ENCODE data around the gene MYO1A.

MYO1A gene

DNA sequence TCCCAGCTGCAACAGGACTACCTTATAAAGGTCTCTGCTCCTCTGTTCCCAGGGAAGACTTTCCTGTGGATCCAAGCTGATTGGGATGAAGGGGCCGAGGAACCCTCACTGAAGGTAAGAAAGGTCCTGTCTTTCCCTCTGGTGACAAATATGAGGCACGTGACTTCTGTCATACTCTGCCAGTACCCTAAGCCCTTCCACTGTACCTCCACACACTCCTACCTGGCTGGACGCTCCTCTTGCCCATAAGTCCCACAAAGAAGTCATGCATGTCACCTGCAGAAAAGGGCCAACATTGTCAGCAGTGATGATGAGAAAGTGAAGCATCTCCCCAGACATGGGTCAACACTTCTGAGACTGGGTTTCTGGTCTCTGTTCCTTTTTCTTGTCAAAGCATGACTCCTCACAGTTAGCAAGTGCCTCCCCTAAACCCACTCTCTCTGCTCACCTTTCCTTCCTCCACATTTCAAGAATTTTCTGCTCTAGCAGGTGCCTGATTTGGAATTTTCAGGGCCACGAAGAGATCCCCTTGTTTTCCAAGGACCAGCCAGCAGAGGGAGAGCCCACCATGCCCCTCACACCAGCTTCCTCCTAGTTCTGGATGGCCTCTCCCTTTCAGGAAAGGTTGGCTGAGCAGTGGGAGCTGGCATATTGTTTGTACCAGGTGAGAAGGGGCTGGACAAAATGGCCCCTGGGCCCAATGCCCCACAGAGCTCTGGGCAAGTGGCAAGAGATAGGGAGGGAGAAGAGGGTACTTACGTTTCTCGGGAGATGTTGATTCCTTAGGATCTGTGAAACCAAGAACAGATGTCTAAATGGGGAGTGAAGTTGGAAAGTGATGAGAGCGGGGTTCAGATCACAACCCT, 37.1 kb downstream of the MYO1A start:
- no peak for DNase-seq

DNA sequence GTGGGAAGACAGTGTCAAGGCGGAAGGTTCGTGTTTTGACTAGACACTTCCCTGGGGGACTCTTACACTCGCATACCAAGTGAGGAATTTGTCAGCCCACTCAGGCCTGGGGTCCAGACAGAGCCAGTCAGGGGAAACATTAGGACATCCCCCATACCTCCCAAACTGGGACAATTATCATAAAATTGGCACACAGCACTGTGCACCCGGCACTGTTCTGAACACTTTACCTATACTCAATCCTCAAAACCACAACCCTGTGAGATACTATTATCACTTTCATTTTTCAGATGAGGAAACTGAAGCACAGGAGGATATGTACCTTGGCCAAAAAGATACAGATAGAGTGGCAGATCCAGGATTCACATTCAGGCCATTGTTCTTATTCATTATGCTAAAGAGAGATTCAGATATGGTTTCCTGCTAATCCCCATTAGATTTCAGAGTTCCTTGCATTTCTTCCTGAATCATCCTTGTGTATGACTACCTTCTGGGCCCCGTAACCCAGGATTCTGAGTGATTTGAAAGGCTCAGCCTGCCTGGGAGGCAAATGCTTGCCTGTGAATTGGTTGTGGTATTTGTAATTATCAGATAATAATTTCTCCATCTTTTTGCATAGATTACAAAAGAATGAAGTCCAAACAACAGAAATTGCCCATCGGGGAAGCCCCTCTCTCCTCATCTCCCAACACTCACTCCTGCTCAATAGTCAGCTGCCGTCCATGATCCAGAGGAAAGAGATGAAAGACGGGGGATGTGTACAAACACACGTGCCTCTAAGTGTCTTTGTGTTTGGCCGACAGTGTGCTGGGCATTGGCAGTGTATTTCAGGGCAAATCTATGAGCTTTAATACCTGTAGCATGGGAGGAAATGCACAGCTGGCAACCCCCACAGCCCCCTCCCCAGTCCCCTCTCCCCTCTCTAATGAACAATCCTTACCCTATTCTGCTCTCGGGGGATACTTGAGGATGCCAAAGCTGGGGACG, 38.2 kb downstream of the MYO1A start:
- no peak for DNase-seq

DNA sequence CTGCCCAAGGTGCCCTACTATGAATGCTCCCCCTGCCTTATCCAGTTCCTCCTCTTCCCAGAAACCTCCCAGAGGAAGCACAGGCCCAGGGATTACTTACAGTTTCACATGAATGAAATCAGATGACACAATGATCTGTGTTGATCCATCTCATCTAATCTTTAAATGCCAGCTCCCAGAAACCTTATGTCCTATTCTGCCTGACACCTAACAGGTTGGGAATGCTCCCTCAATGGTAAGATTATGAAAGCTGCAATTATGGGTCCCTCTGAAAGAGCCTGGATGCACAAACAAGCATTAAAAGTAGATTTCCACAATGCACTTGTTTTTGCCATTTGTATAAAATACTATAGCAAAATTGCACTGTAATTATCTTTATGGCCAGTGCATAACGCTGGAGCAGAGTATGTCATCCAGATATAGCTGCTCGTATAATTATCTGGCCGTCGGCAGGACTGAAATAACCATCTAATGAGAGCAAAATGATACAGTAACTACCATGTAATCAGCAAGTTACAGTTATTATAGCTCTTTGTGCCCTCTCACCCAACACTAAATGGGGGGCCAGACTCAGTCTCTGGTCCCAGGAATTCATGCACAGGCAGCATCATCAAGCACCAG, 39.2 kb downstream of the MYO1A start:
- DNase-seq = no peak

DNA sequence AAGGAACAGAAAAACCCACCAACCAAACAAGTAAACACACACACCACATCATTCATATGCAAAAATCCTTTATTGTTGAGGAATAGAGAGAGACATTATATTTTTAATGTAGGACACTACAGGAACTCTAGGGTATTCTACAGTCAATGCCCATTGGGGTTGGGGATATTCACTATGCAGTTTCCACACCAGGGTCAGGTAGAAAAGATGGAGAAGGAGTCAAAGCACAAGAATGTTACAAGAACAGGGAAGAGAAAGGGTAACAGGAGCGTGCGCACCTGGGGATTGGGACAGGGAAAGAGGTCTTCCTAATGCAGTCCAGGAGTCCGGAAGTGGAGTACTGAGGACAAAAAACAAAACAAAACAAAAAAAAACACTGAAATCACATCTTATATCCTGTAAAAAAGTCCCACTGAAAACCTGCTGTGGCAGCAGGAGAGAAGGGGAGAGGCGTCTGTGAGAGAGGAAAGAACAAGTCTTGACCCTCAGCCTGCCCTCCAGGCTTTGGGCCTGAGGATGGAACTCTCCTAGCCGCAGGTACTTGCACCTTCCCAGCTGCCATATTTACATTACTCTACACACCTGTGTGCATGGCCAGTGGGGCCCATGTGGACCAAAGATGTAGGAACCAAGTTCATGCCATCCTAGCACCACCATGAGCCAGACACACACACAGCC, 39.8 kb downstream of the MYO1A start:
- DNase-seq = no peak

DNA sequence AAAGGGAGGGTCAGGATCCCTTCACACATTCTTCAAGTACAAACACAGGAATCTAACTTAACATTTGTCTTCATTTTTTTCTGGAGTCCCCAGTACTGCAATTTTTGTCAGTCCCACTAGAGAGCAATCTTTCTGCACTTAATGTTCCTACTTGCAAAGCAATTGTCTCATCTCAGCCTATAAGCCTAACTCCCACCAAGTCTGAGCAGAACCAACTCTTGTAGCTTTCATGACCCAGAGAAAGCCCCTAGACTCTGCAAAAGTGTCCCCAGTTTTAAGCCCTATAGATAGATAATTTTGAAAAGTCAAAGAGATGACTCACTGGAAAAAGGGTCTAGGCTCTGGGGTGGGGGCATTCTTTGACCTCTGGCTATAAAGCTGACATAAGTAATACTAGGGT, 41.8 kb downstream of the MYO1A start:
- peak; percentile 51 to 76 for DNase-seq

DNA sequence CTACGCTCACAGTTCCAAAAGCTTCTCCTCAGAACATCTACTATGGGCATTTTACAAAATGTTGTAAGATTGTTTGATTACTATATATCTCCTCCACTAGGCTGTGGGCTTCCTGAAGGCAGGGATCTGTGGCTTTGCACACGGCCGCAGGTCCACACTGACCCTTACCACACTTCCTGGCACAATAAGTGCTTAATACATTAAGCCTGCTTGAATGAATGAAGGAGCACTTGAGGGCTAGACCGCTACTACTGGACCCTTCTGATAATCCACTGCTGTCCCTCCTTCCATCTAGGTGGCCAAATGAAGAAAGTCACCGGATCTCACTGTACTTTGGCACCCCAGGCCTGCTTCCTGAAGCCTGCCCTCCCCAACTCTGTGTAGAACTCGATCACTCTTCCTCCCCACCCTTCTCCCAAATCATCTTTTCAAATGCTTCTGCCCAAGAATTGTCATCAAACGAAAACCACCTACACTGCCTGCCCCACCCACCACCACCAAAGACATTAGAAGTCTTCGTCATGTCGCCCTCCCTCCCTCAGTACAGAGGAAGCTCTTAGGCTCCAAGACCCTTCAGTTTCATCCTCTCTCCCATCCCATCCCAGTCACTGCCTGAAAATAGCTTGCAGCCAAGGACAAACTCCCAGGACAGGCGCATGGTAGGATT, 43.0 kb downstream of the MYO1A start:
- DNase-seq = no peak

DNA sequence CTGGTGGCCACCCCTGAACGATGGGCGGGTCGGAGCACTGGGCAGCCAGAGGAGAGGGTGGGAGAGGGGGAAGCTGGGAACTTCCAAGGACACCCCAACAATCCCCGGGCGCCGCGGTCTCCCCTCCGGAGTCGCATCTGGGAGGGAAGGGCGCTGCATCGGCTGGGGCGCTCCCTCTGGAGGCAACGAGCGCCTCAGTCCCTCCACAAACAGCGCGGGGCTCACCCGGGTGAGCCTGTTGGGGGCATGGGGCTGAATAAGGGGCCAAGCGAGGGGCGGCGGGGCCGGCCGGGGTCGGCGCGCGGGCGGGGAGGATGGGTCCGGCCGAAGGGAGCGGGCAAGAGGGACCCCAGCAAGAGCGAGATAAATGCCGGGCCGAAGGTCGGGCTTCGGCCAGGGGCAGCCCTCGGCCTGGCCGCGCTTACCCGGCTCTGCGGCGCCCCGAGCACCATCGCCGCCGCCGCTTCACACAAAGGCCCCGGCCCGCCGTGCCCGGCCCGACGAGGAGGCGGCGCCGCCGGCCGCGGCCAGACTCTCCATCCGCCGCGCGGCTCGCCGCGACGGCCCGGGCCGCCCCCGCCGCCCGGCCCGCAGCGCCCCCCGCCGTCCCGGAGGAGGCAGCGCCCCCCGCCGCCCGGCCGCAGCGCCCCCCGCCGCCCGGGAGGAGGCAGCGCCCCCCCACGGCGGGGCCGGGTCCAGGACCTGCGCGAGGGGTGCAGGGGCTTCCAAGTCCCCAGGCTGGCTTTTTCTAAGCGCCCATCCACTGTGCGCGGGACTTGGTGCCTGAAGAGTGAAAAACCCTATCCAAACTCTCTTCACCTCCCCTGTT, 43.7 kb downstream of the MYO1A start, which contains the start of gene ZBTB39:
Gene ZBTB39 (minus strand): TSS at position 567 of the 829 bp plus-strand sequence. CDS start 1,629 bp downstream, outside the sequence.
- peak; percentile 35 to 65 for DNase-seq

DNA sequence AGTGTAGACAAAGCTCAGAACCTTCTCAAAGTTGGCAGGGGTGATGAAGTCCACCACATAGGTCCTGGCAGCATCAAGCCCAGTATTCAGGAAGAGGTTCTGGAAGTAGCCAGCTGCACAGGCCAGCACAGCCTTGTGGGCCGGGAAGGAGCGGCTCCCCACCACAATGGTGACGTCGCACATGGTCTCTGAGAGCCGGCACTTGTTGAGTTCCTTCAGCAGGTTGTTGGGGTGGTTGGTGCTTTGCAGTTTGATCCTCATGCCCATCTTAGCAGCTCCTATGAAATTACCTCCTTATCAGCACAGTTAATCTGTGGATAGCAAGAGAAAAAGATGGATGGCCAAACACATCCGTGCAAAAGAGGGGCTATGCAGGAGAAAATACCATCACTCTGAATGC, 45.3 kb downstream of the MYO1A start:
- no peak for DNase-seq

DNA sequence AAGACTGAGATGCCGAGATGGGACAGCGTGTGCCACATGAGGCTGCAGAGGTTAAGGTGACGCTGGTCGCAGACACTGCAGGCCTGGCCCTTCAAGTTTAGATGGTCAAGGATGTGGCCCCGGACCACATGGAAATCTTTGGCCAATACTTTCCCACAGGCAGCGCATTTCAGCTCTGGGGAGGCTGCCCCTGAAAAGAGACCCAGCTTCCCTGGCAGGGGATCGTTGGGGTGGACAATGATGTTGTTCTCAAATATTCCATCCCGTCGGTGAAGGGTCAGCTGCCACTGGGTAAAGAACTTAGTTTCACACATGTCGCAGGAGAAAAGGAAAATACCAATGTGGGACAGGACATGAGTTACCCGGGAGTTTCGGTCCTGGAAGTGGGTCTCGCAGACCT, 46.5 kb downstream of the MYO1A start:
- no peak for DNase-seq

DNA sequence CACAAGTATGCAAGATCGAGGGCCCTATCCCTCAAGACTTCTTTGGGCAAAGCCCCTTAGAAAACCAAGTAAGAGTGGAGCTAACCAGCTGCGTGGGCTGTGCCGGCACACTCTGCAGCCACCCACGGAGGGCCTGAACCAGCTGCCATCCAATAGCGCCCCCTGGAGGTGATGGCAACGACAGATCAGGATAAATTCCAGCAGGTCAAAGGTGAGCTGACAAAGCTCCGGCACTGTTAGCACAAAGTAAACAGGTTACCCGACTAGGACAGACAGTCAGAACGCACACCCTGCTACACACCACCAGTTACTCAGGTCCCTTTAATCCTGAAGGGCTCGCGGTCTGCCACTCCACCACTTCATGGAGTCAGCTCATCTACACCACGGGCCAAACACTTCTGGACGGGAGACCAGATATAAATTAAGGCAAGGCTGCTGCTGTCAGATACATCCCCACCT, 48.5 kb downstream of the MYO1A start:
- DNase-seq = peak; percentile 29 to 77

DNA sequence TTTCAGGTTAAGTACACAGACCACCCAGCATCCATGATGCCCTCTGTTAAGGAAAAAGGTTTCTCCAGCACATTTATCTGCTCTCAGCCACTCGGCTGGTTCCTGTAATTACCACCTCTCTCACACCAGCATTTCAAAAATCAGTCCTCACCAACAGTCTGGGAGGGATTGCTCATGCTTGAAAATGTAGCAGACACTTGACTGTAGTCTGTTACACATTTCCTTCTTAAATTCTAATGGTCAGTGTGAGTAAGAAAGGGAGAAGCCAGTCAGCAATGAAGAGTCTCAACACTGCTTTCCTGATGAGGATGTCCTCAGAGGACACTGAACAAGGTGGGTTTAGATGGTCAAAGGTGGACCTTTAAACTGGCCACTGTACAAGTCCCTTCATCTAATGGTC, 49.5 kb downstream of the MYO1A start:
- no peak for DNase-seq

DNA sequence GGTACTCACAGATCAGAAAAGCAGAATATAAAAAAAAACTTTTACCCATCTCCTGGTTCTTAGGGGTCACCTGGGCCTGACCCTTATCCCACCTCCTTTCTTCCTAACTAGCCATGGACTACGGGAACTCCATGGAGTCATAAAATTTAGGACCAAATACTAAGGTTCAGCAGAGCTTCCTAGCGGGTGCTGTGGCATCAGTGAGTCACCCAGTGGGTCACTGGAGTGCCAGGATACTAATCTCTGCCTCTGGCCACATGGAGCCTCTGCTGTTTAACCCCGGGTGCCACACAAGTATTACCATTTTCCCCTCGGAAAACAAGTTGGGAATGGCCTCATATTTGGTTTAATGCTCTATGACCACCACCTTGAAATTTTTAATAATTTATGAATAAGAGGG, 50.5 kb downstream of the MYO1A start:
- no peak for DNase-seq

DNA sequence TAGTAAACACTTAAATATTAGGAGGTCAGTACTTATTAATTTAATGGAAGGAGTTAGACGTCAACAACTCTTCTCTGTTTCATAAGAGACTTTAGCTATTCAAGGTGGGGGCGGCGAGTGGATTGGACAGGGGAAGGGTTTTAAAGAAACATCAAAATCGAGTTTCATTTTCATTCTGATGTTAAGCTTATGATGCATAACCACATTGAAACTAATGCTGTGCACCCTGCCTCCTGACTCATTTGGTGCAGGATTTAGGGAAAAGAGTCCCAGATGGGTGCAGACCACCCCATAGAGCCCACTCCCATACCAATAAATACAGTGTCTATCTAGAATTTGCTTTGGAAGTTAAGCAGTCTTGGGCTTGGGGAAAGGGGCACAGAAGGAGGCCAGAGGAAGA, 50.9 kb downstream of the MYO1A start:
- DNase-seq = no peak

DNA sequence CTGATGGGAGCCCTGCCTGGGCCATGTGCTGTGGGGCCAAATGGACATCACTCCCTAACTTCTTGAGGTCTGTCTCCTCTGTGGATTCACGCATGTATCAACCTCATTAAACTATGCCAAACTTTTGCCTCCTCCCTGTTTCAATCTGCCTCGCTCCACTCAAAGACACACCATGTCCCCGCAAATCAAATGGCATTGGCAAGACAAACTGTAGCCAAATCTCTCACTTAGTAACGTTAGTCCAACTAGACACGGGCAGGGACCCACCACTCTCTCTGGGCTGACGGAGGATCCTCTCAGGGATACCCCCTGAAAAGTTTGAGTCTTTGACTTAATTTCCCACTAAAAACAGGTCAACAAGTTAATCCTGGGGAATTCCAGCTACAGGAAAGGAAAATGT, 51.6 kb downstream of the MYO1A start:
- DNase-seq = no peak

DNA sequence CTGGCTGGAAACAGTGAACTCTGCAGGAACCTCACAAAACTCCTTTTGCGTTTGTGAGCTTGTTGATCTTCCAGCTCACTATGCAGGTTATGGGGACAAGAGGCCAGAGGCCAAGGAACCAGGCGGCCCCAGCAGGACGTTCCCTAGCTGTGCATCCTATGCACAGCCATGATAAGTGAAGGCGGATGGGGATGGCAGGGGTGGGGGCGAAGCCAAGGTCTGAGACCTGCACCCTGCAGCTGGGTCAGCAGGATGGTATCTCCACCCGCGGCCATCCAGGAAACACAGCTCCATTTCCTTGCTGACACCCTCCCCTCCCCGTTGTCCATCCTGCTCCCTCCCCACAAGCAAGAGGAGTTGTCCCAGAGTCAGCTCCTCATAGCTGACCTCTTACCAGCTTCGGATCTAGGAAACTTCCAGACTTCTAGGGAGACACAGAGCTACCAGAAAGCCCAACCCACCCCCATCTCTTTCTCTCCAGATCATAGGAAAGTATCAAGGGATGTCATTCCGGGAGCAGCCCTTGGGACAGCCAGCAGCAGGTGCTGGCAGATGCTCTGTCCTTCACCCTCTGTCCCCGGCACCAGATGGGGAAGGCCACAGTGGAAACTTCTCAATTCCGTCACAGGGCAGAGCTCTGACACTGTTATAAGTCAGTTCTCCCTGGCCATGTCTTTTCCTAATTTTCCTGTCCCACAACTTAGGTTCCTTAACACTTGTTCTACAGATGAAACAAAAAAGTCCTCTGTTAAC, 53.0 kb downstream of the MYO1A start:
- no peak for DNase-seq

DNA sequence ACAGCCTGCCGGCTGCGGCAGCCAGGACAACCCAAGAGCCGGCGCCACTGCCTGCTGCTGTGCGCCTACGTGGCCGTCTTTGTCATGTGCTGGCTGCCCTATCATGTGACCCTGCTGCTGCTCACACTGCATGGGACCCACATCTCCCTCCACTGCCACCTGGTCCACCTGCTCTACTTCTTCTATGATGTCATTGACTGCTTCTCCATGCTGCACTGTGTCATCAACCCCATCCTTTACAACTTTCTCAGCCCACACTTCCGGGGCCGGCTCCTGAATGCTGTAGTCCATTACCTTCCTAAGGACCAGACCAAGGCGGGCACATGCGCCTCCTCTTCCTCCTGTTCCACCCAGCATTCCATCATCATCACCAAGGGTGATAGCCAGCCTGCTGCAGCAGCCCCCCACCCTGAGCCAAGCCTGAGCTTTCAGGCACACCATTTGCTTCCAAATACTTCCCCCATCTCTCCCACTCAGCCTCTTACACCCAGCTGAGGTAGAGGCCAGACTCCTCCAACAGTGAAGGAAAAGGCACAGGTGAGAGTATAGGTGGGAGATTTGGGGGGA, 53.9 kb downstream of the MYO1A start:
- DNase-seq = no peak

DNA sequence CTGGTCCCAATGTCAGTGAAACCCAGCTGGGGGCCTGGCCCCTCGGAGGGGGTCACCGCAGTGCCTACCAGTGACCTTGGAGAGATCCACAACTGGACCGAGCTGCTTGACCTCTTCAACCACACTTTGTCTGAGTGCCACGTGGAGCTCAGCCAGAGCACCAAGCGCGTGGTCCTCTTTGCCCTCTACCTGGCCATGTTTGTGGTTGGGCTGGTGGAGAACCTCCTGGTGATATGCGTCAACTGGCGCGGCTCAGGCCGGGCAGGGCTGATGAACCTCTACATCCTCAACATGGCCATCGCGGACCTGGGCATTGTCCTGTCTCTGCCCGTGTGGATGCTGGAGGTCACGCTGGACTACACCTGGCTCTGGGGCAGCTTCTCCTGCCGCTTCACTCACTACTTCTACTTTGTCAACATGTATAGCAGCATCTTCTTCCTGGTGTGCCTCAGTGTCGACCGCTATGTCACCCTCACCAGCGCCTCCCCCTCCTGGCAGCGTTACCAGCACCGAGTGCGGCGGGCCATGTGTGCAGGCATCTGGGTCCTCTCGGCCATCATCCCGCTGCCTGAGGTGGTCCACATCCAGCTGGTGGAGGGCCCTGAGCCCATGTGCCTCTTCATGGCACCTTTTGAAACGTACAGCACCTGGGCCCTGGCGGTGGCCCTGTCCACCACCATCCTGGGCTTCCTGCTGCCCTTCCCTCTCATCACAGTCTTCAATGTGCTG, 54.6 kb downstream of the MYO1A start:
- no peak for DNase-seq

DNA sequence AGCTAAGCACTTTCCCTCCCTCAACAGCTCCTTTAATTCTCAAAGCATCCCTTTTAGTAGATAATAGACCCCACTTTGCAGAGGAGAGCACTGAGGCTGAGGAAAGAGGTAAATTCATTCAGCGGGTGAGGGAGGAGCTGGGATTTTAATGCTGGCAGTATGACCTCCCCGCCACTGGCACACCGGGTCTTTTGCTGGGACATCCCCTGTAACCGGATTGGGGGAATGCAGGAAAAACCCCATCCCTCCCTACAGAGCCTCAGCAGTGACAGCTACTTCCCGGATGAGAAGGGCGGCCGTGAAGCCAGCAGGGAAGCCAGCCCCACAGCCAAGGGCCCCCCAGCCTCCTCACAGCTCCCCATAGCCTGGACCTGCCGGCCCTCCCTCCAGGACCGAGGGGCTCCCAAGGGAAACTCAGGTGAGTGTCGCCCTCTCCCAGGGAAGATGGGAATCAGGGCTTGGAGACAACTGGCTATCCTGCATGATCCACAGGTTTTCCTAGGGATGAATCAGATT, 55.6 kb downstream of the MYO1A start:
- DNase-seq = no peak

DNA sequence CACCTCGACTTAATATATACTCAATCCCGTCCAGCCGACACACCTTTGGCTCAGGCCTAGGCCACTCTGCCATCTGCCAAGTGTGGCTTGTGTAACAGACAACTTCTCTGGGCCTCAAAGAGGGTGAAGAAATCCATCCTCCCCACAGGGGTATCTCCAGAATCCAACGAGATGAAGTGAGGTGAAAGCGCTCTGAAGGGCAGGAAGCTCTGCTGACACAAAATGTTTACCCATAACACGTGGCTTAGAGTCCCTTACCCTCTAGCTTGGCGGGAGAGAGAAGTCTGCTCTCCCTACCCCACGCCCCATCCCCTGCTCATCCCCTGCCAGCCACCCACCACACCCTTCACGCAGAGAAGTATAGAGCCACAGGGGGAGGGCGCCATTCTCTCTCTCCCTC, 56.6 kb downstream of the MYO1A start:
- no peak for DNase-seq

All from inflammatory macrophage treated with lipopolysaccharide for 1 hour (primary cell).